Psoas muscle (tissue), 8 donors: Measurements from ENCODE around the gene ARHGAP24. TPM values are rescaled to one million over a fixed set of nuclear protein-coding genes. Genes with fewer than 3 reads are reported as not detected.

Experiments
- ATAC-seq, 4 donors: fragments of 200-7000 bp; cut with Tn5 transposase; one replicate each; pipeline ENCODE4 v1.9.1; 2020; ENCODE audit warnings: moderate library complexity in 3 of 4, mild to moderate bottlenecking in 2 of 4
- DNase-seq, 2 donors: peaks; one replicate each; pipeline ENCODE4 v3.0.0-alpha.2; 2020
- H3K27ac ChIP-seq: fragments of 200-600 bp; one replicate; pipeline ENCODE4 v1.8.0; 2022
- H3K27me3 ChIP-seq, 3 donors: fragments of 200-600 bp in 1 of 3; one replicate each; pipeline versions ENCODE4 v1.6.1 to v1.8.0; 2013 to 2022; ENCODE audit warnings: low read length in 2 of 3, mild to moderate bottlenecking in 2 of 3, moderate library complexity in 1 of 3; ENCODE audit not compliant: insufficient read depth in 3 of 3
- H3K36me3 ChIP-seq, 2 donors: fragments of 200-600 bp in 1 of 2; one replicate each; pipeline versions ENCODE4 v1.6.1 to v1.8.0; 2013 to 2022; ENCODE audit warnings: low read depth in 1 of 2, mild to moderate bottlenecking in 1 of 2, moderate library complexity in 1 of 2; ENCODE audit not compliant: insufficient read depth in 1 of 2
- H3K4me1 ChIP-seq: fragments of 200-600 bp; one replicate; pipeline ENCODE4 v1.8.0; 2022
- H3K4me3 ChIP-seq: fragments of 200-600 bp; one replicate; pipeline ENCODE4 v1.8.0; 2022; ENCODE audit warnings: mild to moderate bottlenecking
- H3K9me3 ChIP-seq: fragments of 200-600 bp; one replicate; pipeline ENCODE4 v1.8.0; 2022
- CTCF ChIP-seq: fragments of 200-600 bp; IDR thresholded peaks from one replicate; pipeline ENCODE4 v1.8.0; 2022; ENCODE audit warnings: antibody characterized with exemption
- WGBS, 3 donors: extraction: QIAGEN DNeasy Blood & Tissue Kit; methylation state at CpG; one replicate each; pipeline versions ENCODE4 v1.1.6 to v1.1.7; 2013; 5-methylcytosine and 5-hydroxymethylcytosine counted together
- intact Hi-C, 2 donors: fragments of 100-400 bp; cut with DNase I; formaldehyde crosslinking; loops; one replicate each; pipeline versions ENCODE4 v1.11.0 to v1.14.2; 2022
- polyA plus RNA-seq, 3 donors: library from polyadenylated mRNA; stranded (reverse); fragments of 200-250 nt; gene quantifications; one replicate each; pipeline ENCODE4 v1.2.3, GENCODE V29; 2013
- total RNA-seq, 4 donors: library from RNA; stranded (reverse); fragmentation: NEBNext Ultra II Directional in 2 of 4; extraction: Animal tissue kit (Norgen Biotek cat#: 25700) in 2 of 4; gene quantifications; one replicate each; pipeline versions ENCODE4 v1.2.1 to v1.2.4, GENCODE V29; 2021 to 2023
- donor health status: healthy with polysubstance abuse.
- donor health status: DM: no; HTN: no; CAD: no; lungs with moderate emphysema.
- donor health status: Bipolar disorder and iron deficiency.
- donor health status: healthy.
- donor health status: DM: yes; HTN: yes; CAD: no.
- donor health status: DM: no; HTN: no; CAD: no.
- donor health status: DM: no; HTN: no; CAD: no.
- donor health status: DM: yes; HTN: yes; CAD: no.

The ARHGAP24 gene
- total and polyA plus RNA-seq, 7 donors = 2.3 to 25.7 (median 4.6) TPM

- no peaks in the 10 kb centered on the region for H3K9me3 ChIP-seq
- WGBS, 3 donors = 75 to 85% (median 81%) methylated on average over 5 of the region's 5 CpGs
- H3K27ac ChIP-seq = no peak overlapping the region
- no peaks in the 10 kb centered on the region for H3K27me3 ChIP-seq
- H3K4me1 ChIP-seq = no peaks in the 10 kb centered on the region
- intact Hi-C loops = no loop called here
- H3K4me3 ChIP-seq = no peak overlapping the region
- TF ChIP-seq CTCF = no peak
- DNase-seq (no peak), ATAC-seq (no peak)
- H3K36me3 ChIP-seq = no peaks in the 10 kb centered on the region
Measured at GRCh38 chr4:85607624-85608023, 132.7 kb downstream of the ARHGAP24 start.

GRCh38 chr4:85610450-85610849 is 135.5 kb downstream of the ARHGAP24 start:
- H3K9me3 ChIP-seq = no peaks in the 10 kb centered on the region
- no peak overlapping the region for H3K27ac ChIP-seq
- 93 to 97% (median 94%) methylated on average over 2 of the region's 2 CpGs for WGBS, 3 donors
- DNase-seq (no peak), ATAC-seq (no peak)
- H3K27me3 ChIP-seq = no peaks in the 10 kb centered on the region
- no peaks in the 10 kb centered on the region for H3K36me3 ChIP-seq
- no peak overlapping the region for H3K4me3 ChIP-seq
- TF ChIP-seq CTCF = no peak
- H3K4me1 ChIP-seq = no peaks in the 10 kb centered on the region
- intact Hi-C loops = no loop called here

GRCh38 chr4:85611661-85612060 is 136.7 kb downstream of the ARHGAP24 start:
- Histone ChIP-seq H3K4me3 (no peak overlapping the region), H3K27ac (no peak overlapping the region), H3K4me1 (no peaks in the 10 kb centered on the region), H3K9me3 (no peaks in the 10 kb centered on the region), H3K36me3 (no peaks in the 10 kb centered on the region), H3K27me3 (no peaks in the 10 kb centered on the region)
- no peak for TF ChIP-seq CTCF
- intact Hi-C loops = no loop called here
- ATAC-seq (no peak), DNase-seq (no peak)

GRCh38 chr4:85613901-85614300 is 139.0 kb downstream of the ARHGAP24 start:
- 94 to 98% (median 97%) methylated on average over 1 of the region's 1 CpG for WGBS, 3 donors
- Histone ChIP-seq H3K27me3 (no peaks in the 10 kb centered on the region), H3K27ac (no peak overlapping the region), H3K36me3 (no peaks in the 10 kb centered on the region), H3K9me3 (no peaks in the 10 kb centered on the region), H3K4me3 (no peak overlapping the region), H3K4me1 (no peaks in the 10 kb centered on the region)
- DNase-seq = no peak
- intact Hi-C loops = no loop called here
- no peak for ATAC-seq
- TF ChIP-seq CTCF = no peak

- Histone ChIP-seq H3K27me3 (no peaks in the 10 kb centered on the region), H3K4me3 (no peak overlapping the region), H3K27ac (no peak overlapping the region), H3K9me3 (no peaks in the 10 kb centered on the region), H3K36me3 (no peaks in the 10 kb centered on the region), H3K4me1 (no peaks in the 10 kb centered on the region)
- no peak for TF ChIP-seq CTCF
- DNase-seq (no peak), ATAC-seq (no peak)
- 79 to 84% (median 81%) methylated on average over 2 of the region's 2 CpGs for WGBS, 3 donors
- intact Hi-C loops = no loop called here
Measured at GRCh38 chr4:85615952-85616351, 141.0 kb downstream of the ARHGAP24 start.
